IPS DF 19.7 (cell line): Measurements from ENCODE around the gene COL13A1.

Experiments
- DNase-seq: peaks from one replicate; pipeline ENCODE4 v3.0.0-alpha.2; 2013; ENCODE audit warnings: low read depth, low spot score

Gene COL13A1

DNA sequence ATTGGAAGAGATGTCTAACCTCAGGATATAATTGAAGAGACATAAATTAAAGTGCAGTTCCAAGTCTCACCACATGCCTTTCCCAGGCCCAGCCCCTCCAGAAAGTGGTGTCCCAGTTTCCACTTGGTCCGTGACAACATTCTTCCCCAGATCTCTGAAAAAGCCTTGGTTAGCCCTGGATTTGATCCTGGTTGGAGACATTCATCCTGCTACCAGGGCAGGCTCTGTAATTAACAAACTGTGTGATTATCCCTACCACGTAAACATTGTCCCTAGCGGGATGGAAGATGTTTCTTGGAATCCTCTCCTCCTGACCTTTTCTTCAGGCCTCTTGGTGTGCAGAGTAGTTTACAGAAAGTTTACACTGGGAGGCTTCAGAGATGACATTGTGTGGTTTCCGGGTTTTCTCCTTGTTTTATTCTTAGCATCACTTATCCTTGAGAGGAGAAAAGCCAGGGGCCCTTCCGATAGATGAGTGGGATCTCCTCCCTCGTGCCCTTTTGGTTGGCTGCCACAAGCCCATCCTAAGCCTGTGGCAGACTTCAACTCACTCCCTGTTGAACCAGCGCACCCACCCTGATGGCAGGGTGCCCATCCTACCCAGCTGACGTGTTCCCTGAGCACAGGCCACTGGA is 83.8 kb downstream of the COL13A1 start:
- no peak for DNase-seq

GRCh38 chr10:69888882-69889584 is 87.3 kb downstream of the COL13A1 start:
- no peak for DNase-seq

DNA sequence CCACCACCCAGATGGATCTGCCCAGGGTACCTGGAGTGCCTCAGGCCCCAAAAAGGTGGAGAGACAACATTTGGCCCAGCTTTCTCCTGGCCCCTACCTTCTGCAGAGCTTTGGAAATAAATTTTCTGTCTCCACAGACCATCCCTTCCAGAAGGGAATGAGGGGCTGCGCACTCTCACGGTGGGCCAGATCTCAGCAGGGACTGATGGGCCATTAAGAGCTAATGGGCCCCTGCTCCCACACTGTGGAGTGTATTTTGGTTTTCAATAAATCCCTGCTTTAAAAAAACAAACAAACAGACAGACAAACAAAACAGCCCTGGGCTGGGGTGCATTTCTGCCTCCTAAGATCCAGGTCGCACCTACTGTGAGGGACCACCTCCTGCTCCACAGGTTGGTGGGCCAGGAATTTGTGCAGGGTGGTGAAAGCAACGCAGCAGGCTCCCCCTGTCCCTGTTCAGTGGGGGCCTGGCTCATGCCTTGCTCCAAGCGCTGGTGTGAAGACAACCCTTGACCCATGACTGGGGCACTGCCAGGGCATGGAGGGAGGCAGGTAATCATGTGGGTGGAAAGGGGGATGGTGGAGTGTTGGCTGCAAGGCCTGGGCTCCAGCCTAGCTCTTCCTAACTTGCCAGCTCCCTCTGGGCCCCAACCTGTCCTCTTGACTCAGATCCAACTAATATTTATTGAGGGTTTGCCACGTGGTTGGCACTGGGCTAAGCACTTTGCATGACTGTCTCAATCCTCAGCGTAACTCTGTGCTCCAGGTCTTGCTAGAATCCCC is 88.5 kb downstream of the COL13A1 start:
- DNase-seq: no peak

DNA sequence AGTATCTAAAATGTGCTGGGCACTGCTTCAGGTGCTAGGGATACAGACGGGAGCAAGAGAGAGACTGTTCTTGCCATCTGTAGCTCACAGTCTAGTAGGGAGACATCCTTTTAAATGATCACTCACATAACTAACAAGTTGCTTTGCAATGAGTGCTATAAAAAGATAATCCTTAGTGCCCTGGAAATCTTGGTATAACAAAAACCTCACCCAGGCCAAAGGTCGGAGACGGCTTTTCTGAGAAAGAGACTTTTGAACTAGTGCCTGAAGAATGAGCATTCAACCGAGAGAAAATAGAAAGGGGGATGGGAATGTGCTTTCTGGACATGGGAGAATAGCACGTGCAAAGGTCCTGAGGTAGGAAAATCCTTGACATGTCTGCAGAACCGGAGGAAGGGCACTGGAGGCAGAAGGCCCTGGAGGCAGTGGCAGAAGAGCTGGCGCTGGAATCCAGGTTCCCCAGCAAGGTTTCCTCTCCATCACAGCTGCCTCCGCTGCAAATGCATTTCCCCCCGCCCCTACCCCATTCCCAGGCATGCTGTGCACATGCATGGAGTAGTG is 89.4 kb downstream of the COL13A1 start:
- no peak for DNase-seq

DNA sequence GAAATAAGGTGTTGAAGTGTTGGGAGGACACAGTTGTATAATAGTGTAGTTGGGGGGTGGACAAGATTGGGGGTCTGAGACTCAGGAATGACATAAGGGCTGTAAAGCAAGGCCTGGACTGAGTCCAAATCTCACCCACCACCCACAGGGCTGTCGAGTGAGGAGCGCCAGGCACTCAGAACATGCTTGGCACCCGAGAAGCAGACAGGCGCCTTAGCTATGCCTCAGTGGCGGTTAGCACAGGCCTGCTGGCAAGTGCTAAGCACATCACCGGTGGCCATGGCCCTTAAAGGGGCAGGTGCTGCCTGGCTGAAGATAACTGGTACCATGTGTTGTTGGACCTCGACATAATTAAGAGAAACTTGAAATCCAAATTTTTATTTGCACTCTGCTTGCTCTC is 90.7 kb downstream of the COL13A1 start:
- no peak for DNase-seq

- DNase-seq: no peak
Observed at GRCh38 chr10:69892816-69893215, 91.1 kb downstream of the COL13A1 start.

DNA sequence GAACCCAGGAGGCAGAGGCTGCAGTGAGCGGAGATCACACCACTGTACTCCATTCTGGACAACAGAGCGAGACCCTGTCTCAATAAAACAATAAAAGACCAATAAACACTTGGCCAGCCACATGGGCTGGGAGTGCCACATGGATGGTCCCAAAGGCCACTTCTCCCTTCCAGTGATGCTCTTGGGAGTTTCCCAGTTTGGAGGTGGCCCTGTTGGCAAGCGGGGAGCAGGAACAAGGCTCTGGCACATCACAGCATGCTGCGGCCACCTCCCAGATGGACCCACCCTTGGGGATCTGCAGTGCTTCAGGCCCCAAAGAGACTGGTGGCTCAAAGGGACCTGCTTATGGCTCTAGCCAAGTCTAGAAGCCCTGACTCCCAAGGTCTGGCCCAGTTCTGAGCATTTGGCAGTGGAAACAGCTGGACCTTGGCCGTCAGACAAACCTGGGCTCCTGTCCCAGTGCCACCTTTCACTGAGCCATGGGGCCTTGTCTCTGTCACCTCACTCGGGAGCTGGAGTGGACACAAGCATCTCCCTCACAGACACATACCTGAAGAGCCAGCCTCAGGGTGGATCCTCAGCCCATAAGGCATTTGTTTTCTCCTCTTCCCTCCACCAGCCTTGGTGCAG is 91.7 kb downstream of the COL13A1 start:
- DNase-seq: no peak

- no peak for DNase-seq
Observed at GRCh38 chr10:69894156-69894555, 92.5 kb downstream of the COL13A1 start.

- no peak for DNase-seq
Observed at GRCh38 chr10:69895759-69896158, 94.1 kb downstream of the COL13A1 start.

GRCh38 chr10:69896606-69897231 is 95.0 kb downstream of the COL13A1 start:
- DNase-seq: no peak

DNA sequence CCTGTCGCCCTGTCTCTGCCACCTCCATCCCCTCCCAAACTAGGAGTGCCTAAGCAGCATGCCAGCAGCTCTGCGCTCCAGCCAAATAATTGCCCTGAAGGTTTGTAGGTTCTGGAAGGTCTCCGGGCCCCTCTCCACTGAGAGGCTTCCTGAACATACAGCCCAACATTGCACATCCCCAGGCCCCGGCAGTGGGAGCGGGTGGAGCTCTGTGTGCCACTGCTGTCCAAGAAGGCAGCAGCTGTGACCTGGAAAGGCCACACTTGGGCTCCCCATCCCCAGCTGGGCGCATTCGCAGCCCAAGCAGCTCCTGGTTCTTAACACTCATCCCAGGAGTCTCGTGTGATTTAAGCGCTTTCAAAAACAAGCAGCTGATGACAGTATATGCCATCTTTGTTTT is 95.7 kb downstream of the COL13A1 start:
- no peak for DNase-seq

GRCh38 chr10:69897999-69898398 is 96.3 kb downstream of the COL13A1 start:
- no peak for DNase-seq

DNA sequence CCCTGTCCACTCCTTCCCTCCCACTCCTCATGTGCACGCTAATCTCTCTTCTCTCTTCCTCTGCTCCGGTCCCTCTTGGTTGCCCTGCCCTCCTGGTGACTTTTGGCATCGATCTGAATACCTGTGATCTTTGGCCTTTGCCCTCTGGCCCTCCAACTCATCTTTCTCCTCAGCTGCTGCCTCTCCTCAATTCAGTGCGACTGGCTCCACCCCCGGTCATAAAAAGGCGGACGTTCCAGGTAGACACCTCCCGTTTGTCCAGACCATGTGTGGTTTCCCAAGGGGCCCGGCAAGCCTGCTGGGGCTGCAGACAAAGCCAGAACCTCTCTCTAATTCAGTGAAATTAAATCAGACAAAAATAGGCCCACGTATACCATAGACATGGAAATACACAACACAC is 96.8 kb downstream of the COL13A1 start:
- DNase-seq: no peak

DNA sequence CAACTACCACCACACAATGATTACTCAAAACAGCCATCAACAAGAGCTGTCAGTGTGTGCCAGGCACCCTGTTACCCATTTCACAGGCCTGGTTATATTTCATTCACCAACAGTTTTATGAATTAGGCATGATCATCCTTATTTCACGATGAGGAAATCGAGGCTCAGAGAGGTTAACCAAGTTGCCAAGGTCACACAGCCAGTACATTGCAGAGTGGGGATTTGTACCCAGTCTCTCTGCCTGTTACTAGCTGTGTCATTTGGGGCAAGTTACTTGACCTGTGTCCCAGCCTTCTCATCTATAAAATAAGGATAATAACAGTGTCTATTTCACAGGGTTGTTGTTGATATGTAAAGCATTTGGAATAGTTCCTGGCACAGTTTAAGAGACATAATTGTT is 97.2 kb downstream of the COL13A1 start:
- no peak for DNase-seq

DNA sequence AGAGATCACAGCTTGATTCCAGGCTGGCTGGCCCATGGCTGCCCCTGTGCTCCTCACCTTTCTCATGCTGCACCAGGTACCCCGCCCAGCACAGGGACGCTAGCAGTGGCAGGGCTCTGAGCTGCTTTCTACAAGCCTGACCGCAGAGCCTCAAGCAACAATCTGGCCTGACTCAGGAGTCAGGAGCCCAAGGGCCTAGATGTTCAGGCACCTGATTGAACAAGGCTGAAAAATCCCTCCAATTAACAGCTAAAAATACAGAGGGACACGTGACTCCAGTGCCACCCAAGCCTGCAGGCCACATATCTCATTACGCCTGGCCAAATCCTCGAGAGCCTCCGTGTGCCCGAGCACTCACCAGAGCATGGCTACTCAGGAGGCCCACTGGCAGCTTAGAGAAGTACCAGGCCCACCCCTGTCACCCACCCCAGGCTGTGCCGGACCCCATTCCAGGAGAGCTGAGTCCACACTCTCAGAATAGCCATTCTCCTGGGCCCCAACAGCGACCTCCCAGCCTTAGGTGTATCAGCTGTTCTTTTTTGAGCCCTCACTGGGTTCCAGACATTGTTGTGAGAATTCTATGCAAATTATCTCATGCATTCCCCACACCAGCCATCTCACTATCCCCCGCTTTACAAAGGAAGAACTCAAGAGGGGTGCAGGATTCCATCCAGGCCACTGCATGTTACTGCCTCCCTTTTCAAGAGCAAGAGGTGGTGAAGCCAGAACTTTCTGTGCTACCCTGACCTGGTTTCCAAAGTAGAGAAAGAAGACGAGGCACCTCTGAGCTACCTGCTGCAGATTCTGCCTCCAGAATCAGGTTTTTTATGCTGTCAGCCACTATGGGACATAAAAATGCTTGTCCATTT is 98.3 kb downstream of the COL13A1 start:
- no peak for DNase-seq

- no peak for DNase-seq
Observed at GRCh38 chr10:69901022-69901421, 99.3 kb downstream of the COL13A1 start.

GRCh38 chr10:69901628-69902505 is 100.2 kb downstream of the COL13A1 start:
- DNase-seq: no peak

GRCh38 chr10:69902835-69903535 is 101.3 kb downstream of the COL13A1 start:
- no peak for DNase-seq

- DNase-seq: no peak
Observed at GRCh38 chr10:69904533-69904932, 102.8 kb downstream of the COL13A1 start.
